HepG2 (cell line): ENCODE data around the gene CDC34. TPM values are rescaled to one million over a fixed set of nuclear protein-coding genes. Genes with fewer than 3 reads are reported as not detected.

Experiments
- ATF1 ChIP-seq: IDR thresholded peaks from 2 replicates; pipeline ENCODE4 v1.6.1; 2016; ENCODE audit warnings: mild to moderate bottlenecking, control low read depth
- ATRX ChIP-seq: sonication (generic); formaldehyde crosslinking; IDR thresholded peaks from 2 replicates; pipeline ENCODE4 v1.4.0; 2020; ENCODE audit warnings: missing genetic modification reagents, borderline replicate concordance
- GMEB2 ChIP-seq: IDR thresholded peaks from 2 replicates; pipeline ENCODE4 v1.6.1; 2016; ENCODE audit warnings: missing biosample characterization, missing genetic modification reagents, low read depth
- HDAC2 ChIP-seq: sonication (generic); formaldehyde crosslinking; IDR thresholded peaks from 2 replicates; pipeline ENCODE4 v1.4.0; 2020; ENCODE audit warnings: missing genetic modification reagents
- MLX ChIP-seq: IDR thresholded peaks from 2 replicates; pipeline ENCODE4 v1.6.1; 2016
- POLR2A ChIP-seq, 2 experiments: IDR thresholded peaks; 2 replicates each; pipeline ENCODE4 v1.6.1; 2011; ENCODE audit warnings: low read depth in 2 of 2, low read length in 2 of 2, mild to moderate bottlenecking in 1 of 2, moderate library complexity in 1 of 2; ENCODE audit not compliant: insufficient read depth in 1 of 2
- SP1 ChIP-seq, 2 experiments: fragments of 450-650 bp in 1 of 2; sonication (generic) in 1 of 2; formaldehyde crosslinking in 1 of 2; IDR thresholded peaks; 2 replicates each; pipeline versions ENCODE4 v1.4.0 to v1.6.1; 2016 to 2020; ENCODE audit warnings: missing genetic modification reagents in 1 of 2
- ZC3H13 ChIP-seq: sonication (generic); formaldehyde crosslinking; IDR thresholded peaks from 2 replicates; pipeline ENCODE4 v1.8.1; 2023; ENCODE audit warnings: mild to moderate bottlenecking, missing genetic modification reagents, moderate library complexity
- ZMYM2 ChIP-seq: sonication (generic); formaldehyde crosslinking; IDR thresholded peaks from 2 replicates; pipeline ENCODE4 v1.8.0; 2022; ENCODE audit warnings: mild to moderate bottlenecking, missing genetic modification reagents
- ZNF329 ChIP-seq: sonication (generic); formaldehyde crosslinking; IDR thresholded peaks from 2 replicates; pipeline ENCODE4 v1.9.0; 2021; ENCODE audit warnings: low read depth, mild to moderate bottlenecking, missing genetic modification reagents
- ZNF503 ChIP-seq: sonication (generic); formaldehyde crosslinking; IDR thresholded peaks from 2 replicates; pipeline ENCODE4 v1.4.0; 2020; ENCODE audit warnings: missing genetic modification reagents
- ZNF543 ChIP-seq: sonication (generic); formaldehyde crosslinking; IDR thresholded peaks from 2 replicates; pipeline ENCODE4 v1.4.0; 2020; ENCODE audit warnings: mild to moderate bottlenecking, missing genetic modification reagents
- ZNF550 ChIP-seq: sonication (generic); formaldehyde crosslinking; IDR thresholded peaks from 2 replicates; pipeline ENCODE4 v1.4.0; 2020; ENCODE audit warnings: mild to moderate bottlenecking, missing genetic modification reagents, borderline replicate concordance
- ZNF577 ChIP-seq: sonication (generic); formaldehyde crosslinking; IDR thresholded peaks from 2 replicates; pipeline ENCODE4 v1.4.0; 2020; ENCODE audit warnings: mild to moderate bottlenecking, low read depth, missing genetic modification reagents, borderline replicate concordance
- ZNF674 ChIP-seq: sonication (generic); formaldehyde crosslinking; IDR thresholded peaks from 2 replicates; pipeline ENCODE4 v1.5.0; 2020; ENCODE audit warnings: low read depth, mild to moderate bottlenecking, missing genetic modification reagents
- ZNF761 ChIP-seq: sonication (generic); formaldehyde crosslinking; conservative IDR thresholded peaks from 2 replicates; pipeline ENCODE4 v1.4.0; 2020; ENCODE audit warnings: mild to moderate bottlenecking, missing genetic modification reagents
- ZSCAN30 ChIP-seq: sonication (generic); formaldehyde crosslinking; IDR thresholded peaks from 2 replicates; pipeline ENCODE4 v1.5.0; 2020; ENCODE audit warnings: mild to moderate bottlenecking, missing genetic modification reagents
- polyA plus RNA-seq, 8 experiments: library from polyadenylated mRNA; depleted of rRNA in 3 of 8; stranded (reverse) in 7 of 8; unstranded in 1 of 8; fragments of >200 nt; fragmentation: Illumina TruSeq in 4 of 8; extraction: Trizol in 4 of 8; gene quantifications; 2 replicates each; pipeline versions ENCODE4 v1.2.1 to v1.2.3, GENCODE V29; 2011 to 2016; ENCODE audit warnings: low read depth in 4 of 8, missing spikeins in 1 of 8, mixed read lengths in 1 of 8; ENCODE audit not compliant: insufficient read depth in 1 of 8
- total RNA-seq, 5 experiments: library from RNA; depleted of rRNA; stranded (reverse); fragments of >200 nt; fragmentation: Illumina TruSeq; extraction: Trizol; gene quantifications; 2 replicates each; pipeline ENCODE4 v1.2.3, GENCODE V29; 2016; ENCODE audit warnings: low read depth in 1 of 5
- TF ChIP-seq, protein P1 (sequence below): sonication (generic); formaldehyde crosslinking; IDR thresholded peaks from 2 replicates; pipeline ENCODE4 v1.4.0; 2020; ENCODE audit warnings: missing genetic modification reagents
- TF ChIP-seq, protein P2 (sequence below): sonication (generic); formaldehyde crosslinking; IDR thresholded peaks from 2 replicates; pipeline ENCODE4 v1.4.0; 2020; ENCODE audit warnings: missing genetic modification reagents, low read depth, mild to moderate bottlenecking, borderline replicate concordance
- TF ChIP-seq, protein P3 (sequence below): IDR thresholded peaks from 2 replicates; pipeline ENCODE4 v1.6.1; 2012; ENCODE audit warnings: inconsistent platforms
- TF ChIP-seq, protein P4 (sequence below): sonication (generic); IDR thresholded peaks from 2 replicates; pipeline ENCODE4 v1.6.1; 2016; ENCODE audit warnings: low read depth, borderline replicate concordance

The CDC34 gene
- total and polyA plus RNA-seq, 2 of the 13 experiments (the other 11 are each of a cell fraction or from before 2014, with no cell fraction given): 138 to 150 TPM

DNA sequence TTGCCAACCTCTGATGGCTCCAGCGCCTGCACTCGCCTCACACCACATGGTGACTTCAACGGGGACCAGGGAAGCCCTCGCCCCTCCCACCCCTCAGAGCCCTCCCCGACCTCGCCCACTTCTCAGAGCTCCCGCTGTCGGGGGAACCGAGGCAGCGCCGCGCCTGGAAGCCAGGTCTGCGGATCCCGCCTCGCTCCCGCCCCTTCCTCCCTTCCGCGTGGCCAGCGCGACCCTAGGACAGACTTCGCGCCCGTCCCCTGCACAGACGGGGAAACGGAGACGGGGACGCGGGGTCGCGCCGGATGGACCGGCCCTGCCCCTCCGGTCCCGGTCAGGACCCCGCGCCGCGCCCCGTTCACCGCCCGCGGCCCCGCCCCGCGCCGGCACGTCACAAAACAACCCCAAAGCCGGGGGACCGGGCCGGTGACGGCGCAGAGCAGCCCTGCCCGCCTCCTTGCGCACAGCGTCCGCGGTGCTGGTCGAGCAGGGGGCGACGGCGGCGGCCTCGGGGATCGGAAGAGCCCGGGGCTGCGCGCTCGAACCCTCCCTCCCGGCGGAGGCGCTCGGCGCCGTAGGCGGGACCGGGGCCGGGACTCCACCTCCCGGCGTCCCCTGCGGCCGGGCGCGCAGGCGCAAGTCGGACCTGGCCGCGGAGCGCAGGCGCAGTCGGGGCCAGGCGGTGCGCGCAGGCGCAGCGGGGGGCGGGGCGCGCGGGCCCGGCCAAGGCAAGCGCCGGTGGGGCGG is 379 bp upstream of the CDC34 start (continued):
- TF ChIP-seq, protein P1, sequence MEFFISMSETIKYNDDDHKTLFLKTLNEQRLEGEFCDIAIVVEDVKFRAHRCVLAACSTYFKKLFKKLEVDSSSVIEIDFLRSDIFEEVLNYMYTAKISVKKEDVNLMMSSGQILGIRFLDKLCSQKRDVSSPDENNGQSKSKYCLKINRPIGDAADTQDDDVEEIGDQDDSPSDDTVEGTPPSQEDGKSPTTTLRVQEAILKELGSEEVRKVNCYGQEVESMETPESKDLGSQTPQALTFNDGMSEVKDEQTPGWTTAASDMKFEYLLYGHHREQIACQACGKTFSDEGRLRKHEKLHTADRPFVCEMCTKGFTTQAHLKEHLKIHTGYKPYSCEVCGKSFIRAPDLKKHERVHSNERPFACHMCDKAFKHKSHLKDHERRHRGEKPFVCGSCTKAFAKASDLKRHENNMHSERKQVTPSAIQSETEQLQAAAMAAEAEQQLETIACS: 0 out of 2 replicates have a peak, but pooled peaks have one; percentile 1
- TF ChIP-seq ZNF543 (0 out of 2 replicates have a peak, but pooled peaks have one; percentile 57), SP1 (IDR thresholded peaks at IDR 0.05) (no peak), SP1 (CRISPR knock-in tag; IDR thresholded peaks at IDR 0.05) (no peak; the same call in 1 of the 2 replicates), ZC3H13 (CRISPR knock-in tag) (peak; percentile 0; the same call in 1 of the 2 replicates), HDAC2 (no peak), ZNF550 (CRISPR knock-in tag) (no peak), ZSCAN30 (no peak), ZNF761 (peak; percentile 51; the same call in 1 of the 2 replicates), ZMYM2 (CRISPR knock-in tag) (no peak), ZNF674 (CRISPR knock-in tag) (0 out of 2 replicates have a peak, but pooled peaks have one; percentile 66), POLR2A (IDR thresholded peaks at IDR 0.05; ENCODE audit: insufficient read depth in 1 of 2, low read depth in 2 of 2, low read length in 2 of 2) (peak; percentile 39 to 78), ZNF503 (CRISPR knock-in tag) (no peak), ZNF329 (CRISPR knock-in tag) (0 out of 2 replicates have a peak, but pooled peaks have one; percentile 9), ATF1 (CRISPR knock-in tag) (no peak), GMEB2 (CRISPR knock-in tag) (no peak), MLX (CRISPR knock-in tag) (no peak), ATRX (CRISPR knock-in tag) (no peak), ZNF577 (CRISPR knock-in tag) (no peak)
- TF ChIP-seq, protein P2, sequence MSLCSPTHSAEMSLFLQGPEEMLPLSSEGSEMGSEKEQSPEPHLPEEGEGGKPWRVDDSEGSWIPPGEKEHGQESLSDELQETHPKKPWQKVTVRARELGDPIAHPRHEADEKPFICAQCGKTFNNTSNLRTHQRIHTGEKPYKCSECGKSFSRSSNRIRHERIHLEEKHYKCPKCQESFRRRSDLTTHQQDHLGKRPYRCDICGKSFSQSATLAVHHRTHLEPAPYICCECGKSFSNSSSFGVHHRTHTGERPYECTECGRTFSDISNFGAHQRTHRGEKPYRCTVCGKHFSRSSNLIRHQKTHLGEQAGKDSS: peak; percentile 47; the same call in 1 of the 2 replicates
- TF ChIP-seq, protein P3, sequence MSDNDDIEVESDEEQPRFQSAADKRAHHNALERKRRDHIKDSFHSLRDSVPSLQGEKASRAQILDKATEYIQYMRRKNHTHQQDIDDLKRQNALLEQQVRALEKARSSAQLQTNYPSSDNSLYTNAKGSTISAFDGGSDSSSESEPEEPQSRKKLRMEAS: peak; percentile 90
- TF ChIP-seq, protein P4, sequence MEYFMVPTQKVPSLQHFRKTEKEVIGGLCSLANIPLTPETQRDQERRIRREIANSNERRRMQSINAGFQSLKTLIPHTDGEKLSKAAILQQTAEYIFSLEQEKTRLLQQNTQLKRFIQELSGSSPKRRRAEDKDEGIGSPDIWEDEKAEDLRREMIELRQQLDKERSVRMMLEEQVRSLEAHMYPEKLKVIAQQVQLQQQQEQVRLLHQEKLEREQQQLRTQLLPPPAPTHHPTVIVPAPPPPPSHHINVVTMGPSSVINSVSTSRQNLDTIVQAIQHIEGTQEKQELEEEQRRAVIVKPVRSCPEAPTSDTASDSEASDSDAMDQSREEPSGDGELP: no peak; the same call in 1 of the 2 replicates
